H9 (cell line): ENCODE data around the gene SEH1L. TPM values are rescaled to one million over a fixed set of nuclear protein-coding genes. Genes with fewer than 3 reads are reported as not detected.
A peak's percentile ranks its signal among the peaks of the same experiment; 100 is the strongest.

Experiments
- DNase-seq: peaks from one replicate; pipeline ENCODE4 v3.0.0-alpha.2; 2017
- H2AFZ ChIP-seq: one replicate; pipeline ENCODE4 v1.6.1; 2013; ENCODE audit warnings: mild to moderate bottlenecking, low read length, control low read depth, moderate library complexity
- H2AK5ac ChIP-seq: 2 replicates; pipeline ENCODE4 v1.6.1; 2013; ENCODE audit warnings: low read length, control low read depth, mixed read lengths; ENCODE audit not compliant: insufficient read length
- H2BK120ac ChIP-seq: one replicate; pipeline ENCODE4 v1.6.1; 2013; ENCODE audit warnings: low read depth, mild to moderate bottlenecking, low read length, control low read depth, inconsistent platforms; ENCODE audit not compliant: poor library complexity, severe bottlenecking
- H2BK12ac ChIP-seq: 2 replicates; pipeline ENCODE4 v1.6.1; 2013; ENCODE audit warnings: low read length, control low read depth, mixed read lengths, low read depth; ENCODE audit not compliant: insufficient read length
- H2BK15ac ChIP-seq: 2 replicates; pipeline ENCODE4 v1.6.1; 2013; ENCODE audit warnings: low read depth, low read length, control low read depth
- H2BK20ac ChIP-seq: one replicate; pipeline ENCODE4 v1.6.1; 2013; ENCODE audit warnings: low read depth, mild to moderate bottlenecking, low read length, control low read depth, inconsistent platforms; ENCODE audit not compliant: poor library complexity, severe bottlenecking
- H2BK5ac ChIP-seq: 2 replicates; pipeline ENCODE4 v1.6.1; 2013; ENCODE audit warnings: low read length, control low read depth, mixed read lengths; ENCODE audit not compliant: insufficient read length
- H3K14ac ChIP-seq: 2 replicates; pipeline ENCODE4 v1.6.1; 2013; ENCODE audit warnings: low read length, control low read depth; ENCODE audit not compliant: insufficient read depth
- H3K18ac ChIP-seq: 2 replicates; pipeline ENCODE4 v1.6.1; 2013; ENCODE audit warnings: low read depth, mild to moderate bottlenecking, mixed read lengths, low read length, control low read depth; ENCODE audit not compliant: insufficient read length
- H3K23ac ChIP-seq: 2 replicates; pipeline ENCODE4 v1.6.1; 2013; ENCODE audit warnings: low read length, control low read depth, mixed read lengths, low read depth; ENCODE audit not compliant: insufficient read length
- H3K23me2 ChIP-seq: 2 replicates; pipeline ENCODE4 v1.6.1; 2013; ENCODE audit warnings: low read depth, mild to moderate bottlenecking, mixed read lengths, low read length, control low read depth; ENCODE audit not compliant: insufficient read length, poor library complexity, severe bottlenecking
- H3K27ac ChIP-seq: 2 replicates; pipeline ENCODE4 v1.5.1; 2013; ENCODE audit warnings: low read length, control low read depth, mixed read lengths, low read depth; ENCODE audit not compliant: insufficient read length
- H3K27me3 ChIP-seq: 2 replicates; pipeline ENCODE4 v1.6.1; 2013; ENCODE audit warnings: low read length, control low read depth, inconsistent platforms; ENCODE audit not compliant: insufficient read depth
- H3K4ac ChIP-seq: 2 replicates; pipeline ENCODE4 v1.6.1; 2013; ENCODE audit warnings: low read depth, mild to moderate bottlenecking, control low read depth, inconsistent platforms, low read length, moderate library complexity
- H3K4me1 ChIP-seq: 2 replicates; pipeline ENCODE4 v1.6.1; 2013; ENCODE audit warnings: low read length, control low read depth, inconsistent platforms; ENCODE audit not compliant: insufficient read depth
- H3K4me2 ChIP-seq: 2 replicates; pipeline ENCODE4 v1.6.1; 2013; ENCODE audit warnings: low read length, control low read depth, mixed read lengths; ENCODE audit not compliant: insufficient read length, insufficient read depth
- H3K56ac ChIP-seq: 2 replicates; pipeline ENCODE4 v1.6.1; 2013; ENCODE audit warnings: low read depth, mild to moderate bottlenecking, mixed read lengths, low read length, control low read depth; ENCODE audit not compliant: insufficient read length
- H3K79me1 ChIP-seq: 2 replicates; pipeline ENCODE4 v1.6.1; 2013; ENCODE audit warnings: low read depth, mild to moderate bottlenecking, moderate library complexity, low read length, control low read depth, inconsistent platforms; ENCODE audit not compliant: insufficient read depth, poor library complexity, severe bottlenecking
- H3K79me2 ChIP-seq: 2 replicates; pipeline ENCODE4 v1.6.1; 2013; ENCODE audit warnings: low read length, control low read depth, inconsistent platforms; ENCODE audit not compliant: insufficient read depth
- H3K9ac ChIP-seq: 2 replicates; pipeline ENCODE4 v1.6.1; 2013; ENCODE audit warnings: low read length, control low read depth, mixed read lengths; ENCODE audit not compliant: insufficient read length; ENCODE audit errors: extremely low read depth
- H3K9me3 ChIP-seq: one replicate; pipeline ENCODE4 v1.6.1; 2013; ENCODE audit warnings: low read depth, low read length, inconsistent platforms; ENCODE audit not compliant: control insufficient read depth
- H3T11ph ChIP-seq: one replicate; pipeline ENCODE4 v1.6.1; 2013; ENCODE audit warnings: mild to moderate bottlenecking, low read length, control low read depth, inconsistent platforms
- H4K20me1 ChIP-seq: one replicate; pipeline ENCODE4 v1.6.1; 2013; ENCODE audit not compliant: control insufficient read depth, insufficient read length, insufficient read depth
- H4K5ac ChIP-seq: 2 replicates; pipeline ENCODE4 v1.6.1; 2013; ENCODE audit warnings: low read depth, mild to moderate bottlenecking, mixed read lengths, low read length, control low read depth; ENCODE audit not compliant: insufficient read length
- H4K8ac ChIP-seq: replicated peaks from 2 replicates; pipeline ENCODE4 v1.6.1; 2013; ENCODE audit warnings: low read length, control low read depth, mixed read lengths, low read depth; ENCODE audit not compliant: insufficient read length
- H4K91ac ChIP-seq: 2 replicates; pipeline ENCODE4 v1.6.1; 2013; ENCODE audit warnings: low read depth, mild to moderate bottlenecking, moderate library complexity, mixed read lengths, low read length, control low read depth; ENCODE audit not compliant: insufficient read length
- H3K27ac Mint-ChIP-seq, 3 experiments: 2 replicates in 2 of 3; 3 replicates in 1 of 3; pipeline ENCODE4 v1.8.0; 2020 to 2021; ENCODE audit warnings: mixed read lengths in 3 of 3, mild to moderate bottlenecking in 1 of 3, moderate library complexity in 1 of 3
- H3K27me3 Mint-ChIP-seq: 2 replicates; pipeline ENCODE4 v1.8.0; 2021; ENCODE audit warnings: low read depth, mild to moderate bottlenecking, moderate library complexity, mixed read lengths
- H3K36me3 Mint-ChIP-seq, 3 experiments: 2 replicates in 2 of 3; 3 replicates in 1 of 3; pipeline ENCODE4 v1.8.0; 2020 to 2021; ENCODE audit warnings: low read depth in 3 of 3, mixed read lengths in 3 of 3; ENCODE audit not compliant: insufficient read depth in 1 of 3
- H3K4me1 Mint-ChIP-seq, 2 experiments: 2 replicates each; pipeline ENCODE4 v1.8.0; 2020; ENCODE audit warnings: mixed read lengths in 2 of 2
- H3K4me3 Mint-ChIP-seq, 2 experiments: 2 replicates in 1 of 2; 3 replicates in 1 of 2; pipeline ENCODE4 v1.8.0; 2020 to 2021; ENCODE audit warnings: mild to moderate bottlenecking in 2 of 2, mixed read lengths in 2 of 2, moderate library complexity in 1 of 2
- H3K9me3 Mint-ChIP-seq, 2 experiments: 2 replicates in 1 of 2; 3 replicates in 1 of 2; pipeline ENCODE4 v1.8.0; 2020; ENCODE audit warnings: mild to moderate bottlenecking in 2 of 2, mixed read lengths in 2 of 2, moderate library complexity in 1 of 2
- CTCF ChIP-seq: fragments of 200-600 bp; sonication (generic); conservative IDR thresholded peaks from 3 replicates; pipeline ENCODE4 v1.8.0; 2021; ENCODE audit warnings: antibody characterized with exemption, mild to moderate bottlenecking
- WGBS: extraction: QIAGEN DNeasy Blood & Tissue Kit; methylation state at CpG from one replicate; pipeline ENCODE4 v1.1.7; 2013; ENCODE audit warnings: missing lambda C conversion rate, low lambda C conversion rate, mixed read lengths; ENCODE audit not compliant: insufficient read length; ENCODE audit errors: extremely low coverage; 5-methylcytosine and 5-hydroxymethylcytosine counted together
- total RNA-seq: library from RNA; stranded (reverse); gene quantifications from 2 replicates; pipeline ENCODE4 v1.2.1, GENCODE V29; 2021

SEH1L gene
- total RNA-seq, 1 experiment from 2014 or later, result 97.2 TPM

GRCh38 chr18:12989397-12990122 lies 41.7 kb downstream of the SEH1L start:
- Histone ChIP-seq H3K56ac (no peak overlapping the region), H2BK5ac (no peak overlapping the region), H4K8ac (no peak overlapping the region), H3K14ac (no peak overlapping the region), H3K4me2 (peak overlapping the region; percentile 51), H3K23me2 (no peaks in the 10 kb centered on the region), H2BK120ac (no peak overlapping the region), H3T11ph (no peak overlapping the region), H3K18ac (no peak overlapping the region), H3K9me3 (no peaks in the 10 kb centered on the region), H3K27ac (no peak overlapping the region), H4K20me1 (no peaks in the 10 kb centered on the region), H2AK5ac (no peak overlapping the region), H4K91ac (no peak overlapping the region), H3K27me3 (no peaks in the 10 kb centered on the region), H3K9ac (no peak overlapping the region), H2BK12ac (no peak overlapping the region), H3K4ac (no peak overlapping the region), H3K4me1 (peaks cover 7% of the 10 kb centered on the region; the same call in 1 of the 2 replicates), H2BK15ac (no peak overlapping the region), H3K23ac (no peak overlapping the region), H2AFZ (no peak overlapping the region), H4K5ac (no peak overlapping the region), H3K79me2 (peaks cover 15% of the 10 kb centered on the region; the same call in 1 of the 2 replicates), H3K79me1 (no peaks in the 10 kb centered on the region), H2BK20ac (no peak overlapping the region)
- Mint-ChIP-seq H3K27me3 (no peaks in the 10 kb centered on the region), H3K9me3 (no peaks in the 10 kb centered on the region; a peak in 1 of 5 replicates), H3K4me1 (peaks cover 8 to 14% of the 10 kb centered on the region in 2 experiments), H3K36me3 (peaks cover 2 to 11% (median 6%) of the 10 kb centered on the region in 3 experiments; a peak in 3 of 7 replicates), H3K27ac (peak overlapping the region; percentile 32 to 99 (median 80); a peak in 5 of 7 replicates), H3K4me3 (peak overlapping the region; percentile 94 to 97)
- TF ChIP-seq CTCF, result no peak
- DNase-seq, result no peak
- no CpG with 5 or more reads among the region's 8 CpGs for WGBS
